Hindlimb muscle (tissue), 1 donor: ENCODE results near the gene RXRA. TPM values are rescaled to one million over a fixed set of nuclear protein-coding genes. Genes with fewer than 3 reads are reported as not detected.

ENCODE experiments used
- DNase-seq: peaks from one replicate; pipeline ENCODE4 v3.0.0-alpha.2; 2013
- polyA plus RNA-seq: library from polyadenylated mRNA; unstranded; fragments of 120-200 nt; gene quantifications from one replicate; pipeline ENCODE4 v1.2.1, GENCODE V29; 2013; ENCODE audit not compliant: insufficient read length

The RXRA gene
- polyA plus RNA-seq, result 38.0 TPM

GRCh38 chr9:134325813-134326723, at the start of gene RXRA:
Gene RXRA, plus strand, starts transcription at chr9:134326455. Its CDS starts 177 bp downstream, at chr9:134326632.
- DNase-seq, result peak; percentile 86

- no peak for DNase-seq
These were observed 48.0 kb upstream of the RXRA start for GRCh38 chr9:134278286-134278685.

GRCh38 chr9:134278974-134279640, 47.1 kb upstream of the RXRA start:
- no peak for DNase-seq

- DNase-seq, result no peak
These were observed 44.1 kb upstream of the RXRA start for GRCh38 chr9:134282138-134282650.

GRCh38 chr9:134283111-134283515, 43.1 kb upstream of the RXRA start:
- DNase-seq, result peak; percentile 88

GRCh38 chr9:134283692-134284265, 42.5 kb upstream of the RXRA start:
- DNase-seq, result no peak

- no peak for DNase-seq
These were observed 42.0 kb upstream of the RXRA start for GRCh38 chr9:134284273-134284672.

GRCh38 chr9:134284741-134285140, 41.5 kb upstream of the RXRA start:
- no peak for DNase-seq

GRCh38 chr9:134285215-134285845, 40.9 kb upstream of the RXRA start:
- no peak for DNase-seq

GRCh38 chr9:134286471-134287245, 39.6 kb upstream of the RXRA start:
- no peak for DNase-seq

GRCh38 chr9:134287591-134288491, 38.4 kb upstream of the RXRA start:
- DNase-seq, result no peak

- DNase-seq, result no peak
These were observed 37.5 kb upstream of the RXRA start for GRCh38 chr9:134288746-134289145.

- DNase-seq, result no peak
These were observed 36.9 kb upstream of the RXRA start for GRCh38 chr9:134289241-134289875.

- DNase-seq, result no peak
These were observed 35.4 kb upstream of the RXRA start for GRCh38 chr9:134290603-134291451.

GRCh38 chr9:134291452-134291881, 34.8 kb upstream of the RXRA start:
- DNase-seq, result no peak

- no peak for DNase-seq
These were observed 34.0 kb upstream of the RXRA start for GRCh38 chr9:134291961-134292871.

GRCh38 chr9:134293031-134293521, 33.2 kb upstream of the RXRA start:
- no peak for DNase-seq

GRCh38 chr9:134293611-134294152, 32.6 kb upstream of the RXRA start:
- DNase-seq, result peak; percentile 60
